Measurements from ENCODE around the gene EXOC3.

Gene EXOC3

DNA sequence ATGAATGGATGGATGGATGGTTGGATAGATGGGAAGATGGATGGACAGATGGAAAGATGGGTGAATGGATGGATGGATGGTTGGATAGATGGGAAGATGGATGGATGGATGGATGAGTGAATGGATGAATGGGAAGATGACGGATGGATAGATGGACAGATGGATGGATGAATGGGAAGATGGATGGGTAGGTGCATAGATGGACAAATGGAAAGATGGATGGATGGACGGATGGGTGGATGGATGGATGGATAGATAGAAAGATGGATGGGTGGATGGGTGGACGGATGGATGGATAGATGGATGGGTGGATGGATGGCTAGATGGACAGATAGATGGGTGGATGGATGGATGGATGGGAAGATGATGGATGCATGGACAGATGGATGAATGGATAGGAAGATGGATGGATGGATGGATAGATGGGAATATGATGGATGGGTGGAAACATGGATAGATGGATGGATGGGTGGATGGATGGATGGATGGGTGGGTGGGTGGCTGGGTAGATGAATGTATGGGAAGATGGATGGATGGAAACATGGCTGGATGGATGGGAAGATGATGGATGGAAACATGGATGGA lies 16.5 kb upstream of the EXOC3 start:
- Histone ChIP-seq H3K27me3 (ENCODE audit: low read depth) (no peaks in the 10 kb centered on the region), H3K9me3 (no peaks in the 10 kb centered on the region), H3K36me3 (replicated peaks) (no peaks in the 10 kb centered on the region; the same call in 1 of the 2 replicates), H3K4me1 (no peaks in the 10 kb centered on the region), H3K4me3 (no peak overlapping the region)
- no peak for DNase-seq (ENCODE audit: low spot score in 2 of 2)
- in situ Hi-C loops (cut with MboI; ENCODE audit: low sequenced_read_pairs), result no loop called here

DNA sequence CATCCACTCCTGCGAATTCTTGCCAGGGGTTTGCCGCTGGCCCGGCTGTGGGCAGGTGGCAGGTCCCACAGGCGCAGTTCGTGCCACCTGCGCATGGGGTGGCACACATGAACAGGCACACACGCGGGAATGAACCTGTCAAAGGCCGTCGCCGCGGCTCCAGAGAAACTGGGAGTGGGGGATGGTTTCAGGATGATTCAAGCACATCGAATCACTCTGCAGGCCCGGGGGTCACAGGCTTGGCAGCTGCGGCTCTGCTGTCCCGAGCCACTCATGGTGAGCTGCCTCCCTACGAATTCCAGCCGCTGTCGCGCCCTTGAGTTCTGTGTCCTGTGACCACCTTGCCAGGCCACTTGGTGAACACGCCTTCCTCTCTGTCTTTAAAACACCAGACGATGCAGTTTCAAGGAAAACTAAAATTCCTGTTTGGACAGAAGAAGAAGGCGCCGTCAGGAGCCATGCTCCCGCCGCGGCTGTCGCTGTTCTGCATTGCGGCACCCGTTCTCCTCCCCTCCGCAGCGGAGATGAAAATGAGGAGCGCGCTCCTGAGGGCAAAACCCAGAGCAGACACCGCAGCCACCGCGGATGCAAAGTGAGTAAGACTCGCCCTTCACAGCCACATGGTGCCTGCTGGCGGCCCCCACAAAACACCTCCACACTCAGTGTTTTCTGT lies 15.4 kb upstream of the EXOC3 start:
- no peak for DNase-seq (ENCODE audit: low spot score in 2 of 2)
- Histone ChIP-seq H3K9me3 (no peaks in the 10 kb centered on the region), H3K36me3 (replicated peaks) (no peaks in the 10 kb centered on the region; the same call in 1 of the 2 replicates), H3K4me3 (no peak overlapping the region), H3K27me3 (ENCODE audit: low read depth) (no peaks in the 10 kb centered on the region), H3K4me1 (no peaks in the 10 kb centered on the region)
- in situ Hi-C loops (cut with MboI; ENCODE audit: low sequenced_read_pairs), result no loop called here

DNA sequence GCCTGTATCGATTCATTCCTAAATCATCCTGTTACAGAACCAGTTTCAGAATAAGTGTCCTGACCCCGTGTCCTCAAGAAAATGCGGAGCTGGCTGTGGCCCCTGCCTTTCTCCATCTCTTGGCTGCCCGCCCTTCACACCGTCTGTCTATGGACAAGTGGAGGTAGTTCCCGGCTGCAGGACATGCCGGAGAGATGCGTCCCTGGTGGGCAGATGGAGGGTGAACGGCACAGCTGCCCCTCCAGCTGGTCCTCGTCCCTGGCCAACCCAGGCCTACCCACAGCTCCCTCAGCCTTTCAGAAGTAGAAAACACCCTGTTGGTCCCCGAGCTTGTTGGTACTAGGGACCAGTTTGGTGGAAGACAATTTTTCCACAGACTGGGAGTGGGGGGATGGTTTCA lies 14.8 kb upstream of the EXOC3 start:
- Histone ChIP-seq H3K27me3 (ENCODE audit: low read depth) (no peaks in the 10 kb centered on the region), H3K9me3 (no peaks in the 10 kb centered on the region), H3K4me1 (no peaks in the 10 kb centered on the region), H3K4me3 (no peak overlapping the region), H3K36me3 (replicated peaks) (no peaks in the 10 kb centered on the region; the same call in 1 of the 2 replicates)
- in situ Hi-C loops (cut with MboI; ENCODE audit: low sequenced_read_pairs), result no loop called here
- DNase-seq (ENCODE audit: low spot score in 2 of 2), result no peak

DNA sequence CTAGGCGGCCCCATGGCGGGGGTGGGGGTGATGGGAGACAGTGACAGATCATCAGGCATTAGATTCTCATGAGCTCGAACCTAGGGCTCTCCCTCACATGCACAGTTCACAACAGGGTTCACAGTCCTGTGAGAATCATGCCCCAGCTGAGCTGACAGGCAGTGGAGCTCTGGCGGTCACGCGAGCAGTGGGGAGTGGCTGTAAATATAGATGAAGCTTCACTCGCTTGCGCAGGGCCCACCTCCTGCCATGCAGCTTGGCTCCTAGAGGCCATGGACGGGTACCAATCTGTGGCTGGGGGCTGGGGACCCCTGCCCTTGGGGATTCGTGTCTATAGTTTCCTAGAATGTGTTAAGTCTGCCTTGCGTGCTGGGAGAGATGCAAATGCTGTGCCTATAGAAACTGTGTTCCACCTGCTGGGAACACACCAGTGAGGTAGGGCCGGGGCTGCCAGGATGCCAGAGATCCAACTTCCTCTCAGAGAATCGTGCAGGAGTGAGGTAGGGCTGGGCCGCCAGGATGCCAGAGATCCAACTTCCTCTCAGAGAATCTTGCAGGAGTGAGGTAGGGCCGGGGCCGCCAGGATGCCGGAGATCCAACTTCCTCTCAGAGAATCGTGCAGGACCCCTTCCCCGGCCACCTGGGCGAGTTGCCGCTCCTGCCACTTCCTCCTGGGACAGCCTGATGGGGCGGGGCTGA lies 14.1 kb upstream of the EXOC3 start:
- no peak for DNase-seq (ENCODE audit: low spot score in 2 of 2)
- H3K27me3 ChIP-seq (ENCODE audit: low read depth), result no peaks in the 10 kb centered on the region
- no peaks in the 10 kb centered on the region for H3K4me1 ChIP-seq
- in situ Hi-C loops (cut with MboI; ENCODE audit: low sequenced_read_pairs), result no loop called here
- no peak overlapping the region for H3K4me3 ChIP-seq
- H3K9me3 ChIP-seq, result no peaks in the 10 kb centered on the region
- H3K36me3 ChIP-seq (replicated peaks), result no peaks in the 10 kb centered on the region; the same call in 1 of the 2 replicates

DNA sequence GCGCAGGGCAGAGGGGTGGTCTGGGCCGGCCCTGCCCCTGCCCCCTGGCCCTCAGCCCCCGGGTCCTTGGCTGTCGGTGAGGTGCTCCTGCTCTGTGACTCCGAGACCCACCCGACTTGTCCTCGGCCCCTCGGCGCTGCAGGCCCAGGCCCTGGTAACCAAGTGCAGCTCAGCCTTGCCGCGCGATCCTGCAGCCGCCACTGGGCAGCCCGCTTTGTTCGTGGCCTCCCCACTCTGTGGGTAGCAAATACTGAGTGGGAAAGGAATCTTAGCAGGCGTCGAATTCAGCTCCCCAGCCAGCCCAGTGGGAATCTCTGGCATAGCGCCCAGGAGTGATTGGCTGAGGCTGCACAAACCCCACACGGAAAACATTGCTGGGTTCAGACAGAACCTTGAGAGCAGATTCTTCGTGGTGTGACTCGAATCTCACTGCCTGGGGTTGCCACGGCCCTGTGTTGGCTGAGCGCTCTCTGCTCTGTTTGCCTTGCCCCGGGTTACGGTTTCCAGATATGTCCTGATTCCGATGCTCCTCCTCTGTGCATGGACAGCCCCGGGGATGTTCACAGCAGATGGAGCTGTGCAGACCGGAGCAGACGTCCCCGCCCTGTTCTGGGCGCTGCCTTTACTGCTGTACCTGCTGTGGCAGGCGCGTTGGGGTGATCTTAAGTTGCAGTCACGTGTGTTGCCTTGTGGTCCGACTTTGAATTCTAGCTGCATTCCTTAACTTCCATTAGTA lies 13.4 kb upstream of the EXOC3 start:
- Histone ChIP-seq H3K4me3 (no peak overlapping the region), H3K4me1 (no peaks in the 10 kb centered on the region), H3K9me3 (no peaks in the 10 kb centered on the region), H3K27me3 (ENCODE audit: low read depth) (no peaks in the 10 kb centered on the region), H3K36me3 (replicated peaks) (no peaks in the 10 kb centered on the region; the same call in 1 of the 2 replicates)
- no peak for DNase-seq (ENCODE audit: low spot score in 2 of 2)
- in situ Hi-C loops (cut with MboI; ENCODE audit: low sequenced_read_pairs), result no loop called here

DNA sequence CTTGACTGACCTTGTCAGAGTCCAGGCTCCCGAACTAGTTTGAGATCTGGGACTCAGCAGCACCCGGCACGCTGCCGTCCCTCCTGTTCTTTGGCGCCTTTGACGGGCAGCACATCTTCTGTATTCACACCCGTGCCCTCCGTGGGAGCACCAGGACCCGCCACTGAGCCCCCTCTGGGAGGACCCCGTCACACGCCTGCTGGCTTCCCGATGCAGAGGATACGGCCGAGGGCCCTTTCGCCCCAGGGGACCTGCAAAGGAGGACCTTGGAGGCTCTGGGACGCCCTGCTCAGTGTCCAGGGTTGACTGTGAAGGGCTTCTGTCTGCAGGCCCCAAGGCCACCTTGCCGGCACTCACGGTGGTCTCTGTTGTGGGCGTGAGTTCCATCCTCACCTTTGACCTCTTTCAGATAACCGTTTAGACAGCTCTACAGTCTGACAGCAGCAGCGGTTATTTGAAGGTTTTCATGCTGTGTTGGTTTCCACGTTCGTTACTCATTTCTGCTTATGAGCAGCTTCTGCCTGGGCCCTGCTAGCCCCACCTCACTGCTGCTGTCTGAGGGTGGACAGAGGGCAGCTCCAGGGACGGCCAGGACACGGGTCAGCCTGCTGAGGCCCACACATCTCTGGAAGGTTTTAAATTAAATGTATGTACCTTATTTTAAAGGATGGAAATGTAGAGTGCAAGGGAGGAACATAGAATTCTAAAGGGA lies 12.6 kb upstream of the EXOC3 start:
- in situ Hi-C loops (cut with MboI; ENCODE audit: low sequenced_read_pairs), result no loop called here
- H3K4me1 ChIP-seq, result no peaks in the 10 kb centered on the region
- no peaks in the 10 kb centered on the region; the same call in 1 of the 2 replicates for H3K36me3 ChIP-seq (replicated peaks)
- no peaks in the 10 kb centered on the region for H3K27me3 ChIP-seq (ENCODE audit: low read depth)
- DNase-seq (ENCODE audit: low spot score in 2 of 2), result no peak
- H3K9me3 ChIP-seq, result no peaks in the 10 kb centered on the region
- H3K4me3 ChIP-seq, result no peak overlapping the region

DNA sequence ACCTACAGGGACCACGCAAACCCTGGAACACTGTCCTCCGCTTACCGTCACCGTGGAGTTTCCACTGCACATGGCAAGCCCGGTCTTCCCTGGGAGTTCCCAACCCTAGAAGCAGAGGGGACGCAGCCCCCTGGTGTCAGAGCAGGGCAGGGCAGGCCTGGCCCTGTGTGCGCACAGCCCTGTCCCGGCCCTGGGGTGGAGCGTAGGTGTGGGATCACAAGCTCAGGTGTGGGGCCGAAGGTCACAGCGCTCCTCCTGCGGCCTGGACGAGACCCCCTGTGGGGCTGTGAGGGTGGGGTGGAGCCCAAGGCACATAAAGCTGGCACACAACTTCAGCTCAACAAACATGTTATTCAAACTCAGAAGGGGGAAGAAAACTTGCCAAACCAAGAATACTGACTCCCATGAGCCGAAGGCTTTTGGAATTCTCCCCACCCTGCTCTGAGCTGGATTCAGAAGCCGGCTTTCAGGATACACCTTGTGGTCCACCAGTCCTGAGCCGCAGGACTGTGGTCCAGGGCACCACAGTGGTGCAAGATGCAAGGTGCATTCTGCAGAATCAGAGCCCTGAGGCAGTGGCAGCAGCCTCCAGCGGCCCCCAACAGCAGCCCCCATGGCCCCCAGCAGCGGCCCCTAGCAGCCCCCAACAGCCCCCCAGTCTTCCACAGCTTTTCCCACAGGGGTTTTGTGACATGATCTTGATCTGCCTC lies 11.8 kb upstream of the EXOC3 start:
- peak in 1 of 2 experiments; percentile 73 for DNase-seq (ENCODE audit: low spot score in 2 of 2)
- no peaks in the 10 kb centered on the region; the same call in 1 of the 2 replicates for H3K36me3 ChIP-seq (replicated peaks)
- in situ Hi-C loops (cut with MboI; ENCODE audit: low sequenced_read_pairs), result no loop called here
- H3K4me3 ChIP-seq, result no peak overlapping the region
- H3K4me1 ChIP-seq, result no peaks in the 10 kb centered on the region
- H3K9me3 ChIP-seq, result no peaks in the 10 kb centered on the region
- H3K27me3 ChIP-seq (ENCODE audit: low read depth), result no peaks in the 10 kb centered on the region

DNA sequence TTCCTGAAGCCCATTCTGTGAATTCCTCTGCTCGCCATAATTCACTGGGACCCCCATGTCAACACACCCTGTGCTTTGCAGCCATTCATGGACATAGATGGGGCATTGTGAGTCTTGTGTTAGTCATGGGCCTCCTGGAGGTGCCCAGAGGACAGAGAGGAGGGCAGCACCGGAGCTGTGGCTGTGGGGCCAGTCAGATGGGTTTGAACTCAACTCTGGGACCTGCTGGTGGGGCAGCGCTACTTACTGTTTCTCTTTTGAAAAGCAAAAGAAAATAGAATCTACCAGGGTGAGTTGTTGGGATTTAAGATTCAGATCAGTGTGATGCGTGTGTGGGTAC lies 11.3 kb upstream of the EXOC3 start:
- H3K36me3 ChIP-seq (replicated peaks), result no peaks in the 10 kb centered on the region; the same call in 1 of the 2 replicates
- DNase-seq (ENCODE audit: low spot score in 2 of 2), result no peak
- no peaks in the 10 kb centered on the region for H3K9me3 ChIP-seq
- H3K27me3 ChIP-seq (ENCODE audit: low read depth), result no peaks in the 10 kb centered on the region
- in situ Hi-C loops (cut with MboI; ENCODE audit: low sequenced_read_pairs), result no loop called here
- H3K4me3 ChIP-seq, result no peak overlapping the region
- H3K4me1 ChIP-seq, result no peaks in the 10 kb centered on the region

DNA sequence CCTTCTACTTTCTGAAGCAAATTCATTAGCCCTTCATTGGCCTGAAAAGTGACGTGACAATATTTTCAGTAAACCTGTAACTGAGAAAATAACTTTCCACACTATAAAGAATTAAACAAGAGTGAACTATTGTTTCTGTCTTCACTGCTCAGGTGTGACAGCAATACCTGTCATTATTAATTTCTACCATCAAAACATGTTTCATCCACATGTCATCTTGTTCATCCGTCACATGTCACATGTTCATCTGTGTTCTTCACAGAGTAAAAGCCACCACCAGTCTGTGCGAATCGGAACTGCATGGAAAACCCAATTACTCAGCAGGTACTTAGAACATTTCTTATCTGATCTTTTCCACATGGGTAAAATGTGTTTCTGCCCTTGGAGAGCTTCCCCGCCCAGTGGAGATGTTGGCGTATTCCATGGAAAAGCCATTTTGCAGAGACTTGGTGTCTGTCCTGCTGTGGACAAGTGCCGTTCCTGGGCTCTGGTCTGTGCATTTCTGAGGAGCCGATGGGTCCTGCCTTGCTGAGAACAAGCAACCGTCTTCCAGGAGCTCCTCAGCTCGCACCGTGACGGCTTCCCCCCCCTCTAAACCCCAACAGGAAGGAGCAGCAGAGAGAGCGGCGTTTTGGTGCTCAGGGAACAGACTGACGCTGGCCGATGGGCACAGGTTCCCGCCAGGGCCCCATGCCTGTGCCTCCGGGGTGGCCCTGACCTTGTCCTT lies 10.6 kb upstream of the EXOC3 start:
- H3K36me3 ChIP-seq (replicated peaks), result no peaks in the 10 kb centered on the region; the same call in 1 of the 2 replicates
- in situ Hi-C loops (cut with MboI; ENCODE audit: low sequenced_read_pairs), result no loop called here

DNA sequence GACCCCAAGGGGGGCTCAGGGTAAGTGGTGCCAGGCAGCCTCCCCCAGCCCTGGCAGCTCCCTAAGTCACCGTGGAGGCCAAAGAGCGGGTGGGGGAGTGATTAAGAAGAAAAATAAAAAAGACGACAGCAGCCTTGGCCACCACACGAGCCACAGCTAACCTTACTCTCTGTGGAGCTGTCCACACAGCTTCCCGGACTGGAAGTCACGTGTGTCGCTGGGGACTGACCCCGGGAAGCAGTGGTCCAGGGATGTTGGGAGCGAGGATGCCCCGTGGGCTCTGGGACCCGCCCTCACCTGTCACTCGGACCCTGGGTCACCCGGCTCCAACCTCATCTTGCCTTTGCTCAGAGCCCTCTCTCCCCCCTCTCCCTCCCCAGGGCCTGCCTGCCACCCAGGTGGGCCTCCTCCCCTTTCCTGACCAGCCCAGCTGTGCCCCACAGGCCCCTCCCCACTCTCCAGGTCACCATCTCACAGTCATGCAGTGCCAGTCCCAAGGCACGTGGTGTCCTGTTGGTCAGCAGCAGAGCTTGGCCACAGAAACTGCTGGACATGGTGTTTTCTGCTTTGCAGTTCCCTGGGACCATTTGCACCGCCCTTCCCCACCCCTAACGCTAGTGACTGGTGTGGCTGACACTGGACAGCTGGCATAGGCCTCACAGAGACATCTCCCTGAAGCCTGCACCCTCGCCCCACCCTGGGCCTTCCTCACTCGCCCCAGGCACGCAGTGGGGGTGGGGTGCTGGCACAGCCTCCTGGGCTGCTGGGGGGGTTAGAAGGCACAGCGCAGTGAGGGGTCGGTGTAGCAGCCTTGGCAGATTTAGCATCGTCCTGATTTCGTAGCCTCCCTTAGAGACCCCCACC lies 9.8 kb upstream of the EXOC3 start:
- H3K4me3 ChIP-seq, result no peak overlapping the region
- no peaks in the 10 kb centered on the region for H3K4me1 ChIP-seq
- H3K27me3 ChIP-seq (ENCODE audit: low read depth), result no peaks in the 10 kb centered on the region
- no peak for DNase-seq (ENCODE audit: low spot score in 2 of 2)
- in situ Hi-C loops (cut with MboI; ENCODE audit: low sequenced_read_pairs), result no loop called here
- no peaks in the 10 kb centered on the region for H3K9me3 ChIP-seq
- no peaks in the 10 kb centered on the region; the same call in 1 of the 2 replicates for H3K36me3 ChIP-seq (replicated peaks)

More for the DNA sequence above, 10.6 kb upstream of the EXOC3 start:
- H3K4me1 ChIP-seq, result no peaks in the 10 kb centered on the region
- H3K4me3 ChIP-seq, result no peak overlapping the region
- DNase-seq (ENCODE audit: low spot score in 2 of 2), result no peak
- no peaks in the 10 kb centered on the region for H3K27me3 ChIP-seq (ENCODE audit: low read depth)
- no peaks in the 10 kb centered on the region for H3K9me3 ChIP-seq

DNA sequence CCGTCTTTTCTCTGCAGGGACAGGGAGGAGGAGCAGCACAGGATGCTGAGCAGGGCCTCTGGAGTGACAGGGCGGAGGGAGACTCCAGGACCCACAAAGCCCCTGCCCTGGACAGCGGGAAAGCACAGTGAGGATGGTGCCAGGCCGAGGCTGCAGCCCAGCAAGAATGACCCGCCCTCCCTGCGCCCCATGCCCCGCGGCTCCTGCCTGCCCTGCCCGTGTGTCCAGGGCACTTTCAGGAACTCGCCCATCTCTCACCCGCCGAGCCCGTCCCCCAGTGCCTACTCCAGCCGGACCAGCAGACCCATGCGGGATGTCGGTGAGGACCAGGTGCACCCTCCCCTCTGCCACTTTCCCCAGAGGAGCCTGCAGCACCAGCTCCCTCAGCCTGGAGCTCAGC lies 9.1 kb upstream of the EXOC3 start:
- Histone ChIP-seq H3K4me3 (no peak overlapping the region), H3K36me3 (replicated peaks) (no peaks in the 10 kb centered on the region; the same call in 1 of the 2 replicates), H3K27me3 (ENCODE audit: low read depth) (no peaks in the 10 kb centered on the region), H3K4me1 (no peaks in the 10 kb centered on the region), H3K9me3 (no peaks in the 10 kb centered on the region)
- no peak for DNase-seq (ENCODE audit: low spot score in 2 of 2)
- in situ Hi-C loops (cut with MboI; ENCODE audit: low sequenced_read_pairs), result no loop called here
